Lower lobe of right lung (tissue), 2 donors: ENCODE measurements around the gene STATH. TPM values are rescaled to one million over a fixed set of nuclear protein-coding genes. Genes with fewer than 3 reads are reported as not detected.
A peak's percentile ranks its signal among the peaks of the same experiment; 100 is the strongest.

ENCODE experiments used
- ATAC-seq, 2 donors: fragments of 200-7000 bp; cut with Tn5 transposase; one replicate each; pipeline ENCODE4 v1.9.1; 2020 to 2022; ENCODE audit warnings: mild to moderate bottlenecking in 2 of 2, moderate library complexity in 2 of 2
- DNase-seq: peaks from one replicate; pipeline ENCODE4 v3.0.0-alpha.2; 2020
- H3K27ac ChIP-seq: fragments of 200-600 bp; one replicate; pipeline ENCODE4 v1.8.0; 2022
- H3K27me3 ChIP-seq: fragments of 200-600 bp; one replicate; pipeline ENCODE4 v1.8.0; 2022; ENCODE audit warnings: low read depth
- H3K36me3 ChIP-seq: fragments of 200-600 bp; one replicate; pipeline ENCODE4 v1.8.0; 2022; ENCODE audit warnings: mild to moderate bottlenecking
- H3K4me1 ChIP-seq: fragments of 200-600 bp; one replicate; pipeline ENCODE4 v1.8.0; 2022
- H3K4me3 ChIP-seq: fragments of 200-600 bp; one replicate; pipeline ENCODE4 v1.8.0; 2022; ENCODE audit warnings: mild to moderate bottlenecking
- H3K9me3 ChIP-seq: fragments of 200-600 bp; one replicate; pipeline ENCODE4 v1.8.0; 2022
- CTCF ChIP-seq: fragments of 200-600 bp; IDR thresholded peaks from one replicate; pipeline ENCODE4 v1.8.0; 2022; ENCODE audit warnings: antibody characterized with exemption, mild to moderate bottlenecking
- intact Hi-C: fragments of 100-400 bp; cut with DNase I; formaldehyde crosslinking; loops from one replicate; pipeline ENCODE4 v1.11.0; 2022
- total RNA-seq: library from RNA; stranded (reverse); fragmentation: NEBNext Ultra II Directional; extraction: Animal tissue kit (Norgen Biotek cat#: 25700); gene quantifications from one replicate; pipeline ENCODE4 v1.2.1, GENCODE V29; 2021
- donor health status: DM: no; HTN: yes; CAD: no; lungs with severe emphysema.

The STATH gene
- total RNA-seq, 1 donor from 2014 or later = not detected

- TF ChIP-seq CTCF = no peak
- Histone ChIP-seq H3K4me3 (no peak overlapping the region), H3K27ac (no peak overlapping the region), H3K4me1 (no peaks in the 10 kb centered on the region), H3K9me3 (no peaks in the 10 kb centered on the region), H3K27me3 (no peaks in the 10 kb centered on the region), H3K36me3 (no peaks in the 10 kb centered on the region)
- intact Hi-C loops = no loop called here
- no peak for ATAC-seq
- DNase-seq = no peak
Observed at GRCh38 chr4:69974631-69975030, 21.1 kb upstream of the STATH start.

GRCh38 chr4:69977582-69977981 is 18.2 kb upstream of the STATH start:
- TF ChIP-seq CTCF = no peak
- ATAC-seq (no peak), DNase-seq (no peak)
- Histone ChIP-seq H3K4me1 (no peaks in the 10 kb centered on the region), H3K27ac (no peak overlapping the region), H3K4me3 (no peak overlapping the region), H3K27me3 (no peaks in the 10 kb centered on the region), H3K36me3 (no peaks in the 10 kb centered on the region), H3K9me3 (no peaks in the 10 kb centered on the region)
- intact Hi-C loops = no loop called here

- DNase-seq (no peak), ATAC-seq (peak; percentile 76 to 90)
- Histone ChIP-seq H3K4me3 (no peak overlapping the region), H3K27me3 (no peaks in the 10 kb centered on the region), H3K4me1 (no peaks in the 10 kb centered on the region), H3K36me3 (no peaks in the 10 kb centered on the region), H3K9me3 (no peaks in the 10 kb centered on the region), H3K27ac (no peak overlapping the region)
- no peak for TF ChIP-seq CTCF
- intact Hi-C loops = no loop called here
Observed at GRCh38 chr4:69984030-69984443, 11.7 kb upstream of the STATH start.

- no peak for DNase-seq
- Histone ChIP-seq H3K27ac (no peak overlapping the region), H3K36me3 (no peaks in the 10 kb centered on the region), H3K4me3 (no peak overlapping the region), H3K4me1 (no peaks in the 10 kb centered on the region), H3K9me3 (no peaks in the 10 kb centered on the region), H3K27me3 (no peaks in the 10 kb centered on the region)
- intact Hi-C loops = no loop called here
- no peak for TF ChIP-seq CTCF
- ATAC-seq = no peak
Observed at GRCh38 chr4:69986663-69987062, 9.1 kb upstream of the STATH start.

GRCh38 chr4:69991016-69991415 is 4.8 kb upstream of the STATH start:
- intact Hi-C loops = no loop called here
- DNase-seq (no peak), ATAC-seq (no peak)
- Histone ChIP-seq H3K27ac (no peak overlapping the region), H3K4me1 (no peaks in the 10 kb centered on the region), H3K4me3 (no peak overlapping the region), H3K9me3 (no peaks in the 10 kb centered on the region), H3K27me3 (no peaks in the 10 kb centered on the region), H3K36me3 (no peaks in the 10 kb centered on the region)
- no peak for TF ChIP-seq CTCF

- DNase-seq = no peak
- TF ChIP-seq CTCF = no peak
- intact Hi-C loops = no loop called here
- no peaks in the 10 kb centered on the region for H3K4me1 ChIP-seq
- H3K4me3 ChIP-seq = no peak overlapping the region
- no peaks in the 10 kb centered on the region for H3K27me3 ChIP-seq
- H3K27ac ChIP-seq = no peak overlapping the region
- no peaks in the 10 kb centered on the region for H3K9me3 ChIP-seq
- ATAC-seq = no peak
- H3K36me3 ChIP-seq = no peaks in the 10 kb centered on the region
Observed at GRCh38 chr4:69994782-69995181, 984 bp upstream of the STATH start.
